ENCODE results near the gene ZNF366.
"Not testable (repeated sequence)": the region's sequence is repeated elsewhere in the genome, so short reads cannot be mapped to it uniquely, and the experiment has no call there.

The ZNF366 gene

GRCh38 chr5:72436796-72437471 lies 70.3 kb downstream of the ZNF366 start:
- DNase-seq = no peak

GRCh38 chr5:72434781-72435437 lies 72.3 kb downstream of the ZNF366 start:
- DNase-seq = no peak

- DNase-seq = no peak
These were observed 73.0 kb downstream of the ZNF366 start for GRCh38 chr5:72434056-72434780.

- DNase-seq = no peak
These were observed 73.7 kb downstream of the ZNF366 start for GRCh38 chr5:72433522-72433921.

GRCh38 chr5:72428669-72429068 lies 78.5 kb downstream of the ZNF366 start:
- no peak for DNase-seq

- DNase-seq = no peak
These were observed 79.4 kb downstream of the ZNF366 start for GRCh38 chr5:72427488-72428437.

GRCh38 chr5:72427016-72427415 lies 80.2 kb downstream of the ZNF366 start:
- no peak for DNase-seq

GRCh38 chr5:72426019-72426418 lies 81.2 kb downstream of the ZNF366 start:
- no peak for DNase-seq

- DNase-seq = no peak
These were observed 88.9 kb downstream of the ZNF366 start for GRCh38 chr5:72418271-72418670.

GRCh38 chr5:72417333-72418062 lies 89.7 kb downstream of the ZNF366 start:
- DNase-seq = no peak

- DNase-seq = no peak
These were observed 91.4 kb downstream of the ZNF366 start for GRCh38 chr5:72415616-72416325.

- no peak for DNase-seq
These were observed 94.7 kb downstream of the ZNF366 start for GRCh38 chr5:72412283-72413055.

GRCh38 chr5:72410688-72411295 lies 96.4 kb downstream of the ZNF366 start:
- DNase-seq = no peak

- no peak for DNase-seq
These were observed 98.6 kb downstream of the ZNF366 start for GRCh38 chr5:72408603-72409002.

GRCh38 chr5:72408127-72408526 lies 99.1 kb downstream of the ZNF366 start:
- DNase-seq = no peak

GRCh38 chr5:72407541-72407940 lies 99.7 kb downstream of the ZNF366 start:
- DNase-seq = no peak

GRCh38 chr5:72407078-72407477 lies 100.1 kb downstream of the ZNF366 start:
- DNase-seq = no peak

- DNase-seq = not testable (repeated sequence)
These were observed 102.4 kb downstream of the ZNF366 start for GRCh38 chr5:72404771-72405170.

- no peak for DNase-seq
These were observed 104.1 kb downstream of the ZNF366 start for GRCh38 chr5:72402959-72403628.
